Naive thymus-derived CD4-positive, alpha-beta T cell (primary cell): Measurements from ENCODE around the gene SRSF5. TPM values are rescaled to one million over a fixed set of nuclear protein-coding genes. Genes with fewer than 3 reads are reported as not detected.
"Not testable (repeated sequence)": the region's sequence is repeated elsewhere in the genome, so short reads cannot be mapped to it uniquely, and the experiment has no call there.

Experiments
- ATAC-seq: fragments of 150-1000 bp; cut with Tn5 transposase; 2 replicates; pipeline ENCODE4 v1.10.0; 2021; ENCODE audit warnings: mild to moderate bottlenecking, moderate library complexity
- CTCF ChIA-PET: fragments of 350-600 bp; sonication (Branson Sonifier 250); formaldehyde crosslinking; loops from one replicate; lab custom pipeline; 2021; ENCODE audit warnings: antibody characterized with exemption; lab: Charles Lee
- POLR2A ChIA-PET: fragments of 350-600 bp; sonication (Branson Sonifier 250); formaldehyde crosslinking; loops from one replicate; lab custom pipeline; 2021; ENCODE audit warnings: antibody characterized with exemption, inconsistent platforms; lab: Charles Lee
- DNase-seq, 9 donors: peaks; one replicate each; pipeline versions ENCODE4 v3.0.0 to v3.0.0-alpha.2; 2020 to 2022; ENCODE audit warnings: mixed read lengths in 1 of 9
- H3K27ac ChIP-seq: one replicate; pipeline ENCODE4 v1.7.0; 2013; ENCODE audit warnings: mild to moderate bottlenecking, low read depth, low read length, moderate library complexity
- H3K27me3 ChIP-seq, 2 donors: one replicate each; pipeline ENCODE4 v1.7.0; 2013; ENCODE audit warnings: low read length in 2 of 2, mild to moderate bottlenecking in 2 of 2, moderate library complexity in 2 of 2; ENCODE audit not compliant: control insufficient read depth in 2 of 2, insufficient read depth in 2 of 2
- H3K36me3 ChIP-seq, 3 experiments: 1 replicate in 2 of 3; 2 replicates in 1 of 3; pipeline ENCODE4 v1.7.0; 2013; ENCODE audit warnings: low read length in 3 of 3, mild to moderate bottlenecking in 3 of 3, moderate library complexity in 1 of 3; ENCODE audit not compliant: insufficient read depth in 3 of 3, control insufficient read depth in 2 of 3
- H3K4me1 ChIP-seq, 2 donors: one replicate each; pipeline ENCODE4 v1.7.0; 2013; ENCODE audit warnings: low read length in 2 of 2, mild to moderate bottlenecking in 2 of 2, moderate library complexity in 1 of 2; ENCODE audit not compliant: control insufficient read depth in 2 of 2, insufficient read depth in 2 of 2
- H3K4me3 ChIP-seq: 2 replicates; pipeline ENCODE4 v1.7.0; 2013; ENCODE audit warnings: mild to moderate bottlenecking, low read length
- H3K9me3 ChIP-seq, 3 experiments: 1 replicate in 2 of 3; 2 replicates in 1 of 3; pipeline ENCODE4 v1.7.0; 2013; ENCODE audit warnings: low read length in 3 of 3; ENCODE audit not compliant: control insufficient read depth in 2 of 3
- H3K27ac Mint-ChIP-seq, 9 donors: one replicate each; pipeline ENCODE4 v1.8.0; 2020 to 2022; ENCODE audit warnings: mixed read lengths in 9 of 9, mild to moderate bottlenecking in 8 of 9, moderate library complexity in 5 of 9, inconsistent platforms in 2 of 9
- H3K27me3 Mint-ChIP-seq, 5 donors: one replicate each; pipeline ENCODE4 v1.8.0; 2021 to 2022; ENCODE audit warnings: mixed read lengths in 5 of 5, mild to moderate bottlenecking in 1 of 5
- H3K36me3 Mint-ChIP-seq, 5 donors: one replicate each; pipeline ENCODE4 v1.8.0; 2020 to 2022; ENCODE audit warnings: mixed read lengths in 5 of 5, mild to moderate bottlenecking in 3 of 5, inconsistent platforms in 1 of 5
- H3K4me1 Mint-ChIP-seq, 7 donors: one replicate each; pipeline ENCODE4 v1.8.0; 2020 to 2022; ENCODE audit warnings: mixed read lengths in 7 of 7, mild to moderate bottlenecking in 3 of 7, inconsistent platforms in 1 of 7
- H3K4me3 Mint-ChIP-seq, 10 donors: one replicate each; pipeline ENCODE4 v1.8.0; 2020 to 2022; ENCODE audit warnings: mild to moderate bottlenecking in 10 of 10, mixed read lengths in 10 of 10, moderate library complexity in 6 of 10, inconsistent platforms in 2 of 10
- H3K9me3 Mint-ChIP-seq, 11 donors: one replicate each; pipeline ENCODE4 v1.8.0; 2020 to 2022; ENCODE audit warnings: mixed read lengths in 11 of 11, mild to moderate bottlenecking in 4 of 11, inconsistent platforms in 1 of 11, moderate library complexity in 1 of 11
- intact Hi-C, 2 donors: fragments of 100-400 bp; cut with micrococcal nuclease; formaldehyde crosslinking; loops; one replicate each; pipeline ENCODE4 v1.15.1; 2023
- polyA plus RNA-seq, 2 donors: library from polyadenylated mRNA; unstranded; fragments of 300-500 nt; fragmentation: Illumina TruSeq; gene quantifications; one replicate each; pipeline ENCODE4 v1.2.3, GENCODE V29; 2021
- total RNA-seq, 6 experiments: library from RNA in 5 of 6; stranded (reverse) in 5 of 6; gene quantifications; 1 replicate in 5 of 6; 2 replicates in 1 of 6; pipeline ENCODE4 v1.2.3 and lab custom pipeline; 2021 to 2026

The SRSF5 gene
- total RNA-seq (1,000 to 10,000 TPM in 4 of 5 experiments, 100 to 1,000 TPM in 1; 355 to 1,361 (median 1,191) TPM), polyA plus RNA-seq (1,000 to 10,000 TPM; 1,397 to 1,617 TPM), total RNA-seq (lab: John Stamatoyannopoulos, UW) (1,544 reads per million, percentile 100 among the genes with 10 or more reads in this experiment)

DNA sequence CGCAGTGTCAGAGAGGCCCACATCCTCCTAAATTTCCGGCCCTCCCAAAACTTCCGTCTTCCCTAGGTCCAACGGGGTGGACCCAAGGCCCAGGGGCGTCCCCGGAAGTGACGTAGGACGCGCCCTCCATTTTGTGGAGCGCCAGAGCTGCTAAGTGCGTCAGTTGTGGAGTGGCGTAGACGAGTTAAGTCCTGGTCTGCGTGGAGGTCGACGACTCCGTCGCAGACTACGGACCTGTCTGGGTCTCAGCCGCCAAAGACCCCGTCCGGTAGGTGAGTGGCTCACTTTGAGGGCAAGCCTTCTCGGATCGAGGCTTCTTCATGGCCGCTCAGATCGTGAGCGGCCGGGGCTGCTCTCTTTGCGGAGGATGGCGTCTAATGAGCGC is at the start of gene SRSF5:
Gene SRSF5, plus strand, starts transcription at position 159 of the 385 bp plus-strand sequence. CDS start 1,015 bp downstream, outside the sequence.
- ChIA-PET CTCF (interaction anchor here (0.5 to 1.5 kb wide), 5 partner anchors 9 to 191 kb away, joined by 3 to 8 read pairs (median 4); no protein-coding TSS in a partner anchor), POLR2A (interaction anchor here (0.7 to 5.0 kb wide), 27 partner anchors 8 to 798 kb away, joined by 3 to 62 read pairs (median 5); partner anchors contain the start of genes ERH, SLC39A9 and SUSD6)
- intact Hi-C loops = loop anchor here (1.0 to 10.0 kb wide), 13 partner anchors 40 to 1950 kb away; partner anchors contain the start of genes DCAF5 (in 2 of the 2), SUSD6 (in 2 of the 2), ZFP36L1 (in 2 of the 2) and ZFYVE26 (in 2 of the 2)
- peaks cover 0 to 4% (median 0%) of the 10 kb centered on the region in 5 donors for H3K27me3 Mint-ChIP-seq
- H3K4me1 Mint-ChIP-seq = peaks cover 49 to 86% (median 78%) of the 10 kb centered on the region in 7 donors
- peaks cover 0 to 4% (median 0%) of the 10 kb centered on the region in 3 experiments for H3K9me3 ChIP-seq
- ATAC-seq (peak; percentile 90), DNase-seq (peak; percentile 88 to 95 (median 93))
- peak within 1 kb of the TSS; percentile 100 for H3K27ac Mint-ChIP-seq
- H3K36me3 ChIP-seq = peaks cover 35 to 50% (median 40%) of the 10 kb centered on the region in 3 experiments
- peak within 1 kb of the TSS; percentile 94 to 100 (median 99) for H3K4me3 Mint-ChIP-seq
- H3K27me3 ChIP-seq = no peaks in the 10 kb centered on the region
- H3K4me3 ChIP-seq = peak within 1 kb of the TSS; percentile 100
- peaks cover 33 to 50% of the 10 kb centered on the region in 2 donors for H3K4me1 ChIP-seq
- peaks cover 0 to 12% (median 0%) of the 10 kb centered on the region in 11 donors for H3K9me3 Mint-ChIP-seq
- peaks cover 15 to 46% (median 40%) of the 10 kb centered on the region in 5 donors for H3K36me3 Mint-ChIP-seq
- peak within 1 kb of the TSS; percentile 100 for H3K27ac ChIP-seq

DNA sequence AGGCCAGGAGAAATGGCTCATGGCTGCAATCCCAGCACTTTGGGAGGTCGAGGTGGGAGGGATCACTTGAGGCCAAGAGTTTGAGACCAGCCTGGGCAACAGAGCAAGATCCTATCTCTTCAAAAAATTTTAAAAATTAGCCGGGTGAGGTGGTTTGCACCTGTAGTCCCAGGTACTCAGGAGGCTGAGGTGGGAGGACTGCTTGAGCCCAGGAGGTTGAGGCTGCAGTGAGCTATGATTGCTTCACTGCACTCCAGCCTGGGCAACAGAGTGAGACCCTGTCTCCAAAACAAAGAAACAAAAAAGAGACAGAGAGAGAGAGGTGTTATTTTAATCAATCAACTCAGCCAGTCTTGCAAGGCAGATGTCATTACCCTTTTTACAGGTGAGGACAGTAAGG is 48.3 kb upstream of the SRSF5 start:
- H3K4me3 Mint-ChIP-seq, H3K4me3 ChIP-seq, DNase-seq, ATAC-seq, H3K27ac ChIP-seq, H3K36me3 ChIP-seq, H3K27me3 Mint-ChIP-seq, H3K9me3 ChIP-seq, H3K9me3 Mint-ChIP-seq, H3K27me3 ChIP-seq, intact Hi-C loops: not testable (repeated sequence)
- H3K36me3 Mint-ChIP-seq = peaks cover 0 to 20% (median 4%) of the 10 kb centered on the region in 5 donors
- peak overlapping the region in 3 of 9 donors; percentile 2 to 64 (median 19) for H3K27ac Mint-ChIP-seq
- ChIA-PET CTCF (interaction anchor here (0.6 to 0.7 kb wide), 2 partner anchors 14 to 134 kb away, joined by 3 read pairs; no protein-coding TSS in a partner anchor), POLR2A (interaction anchor here (0.6 to 1.2 kb wide), 2 partner anchors 9 to 144 kb away, joined by 4 to 7 read pairs; partner anchors contain the start of gene CCDC177)
- peaks cover 13 to 55% (median 19%) of the 10 kb centered on the region in 7 donors for H3K4me1 Mint-ChIP-seq
- peaks cover 0 to 14% of the 10 kb centered on the region in 2 donors for H3K4me1 ChIP-seq

DNA sequence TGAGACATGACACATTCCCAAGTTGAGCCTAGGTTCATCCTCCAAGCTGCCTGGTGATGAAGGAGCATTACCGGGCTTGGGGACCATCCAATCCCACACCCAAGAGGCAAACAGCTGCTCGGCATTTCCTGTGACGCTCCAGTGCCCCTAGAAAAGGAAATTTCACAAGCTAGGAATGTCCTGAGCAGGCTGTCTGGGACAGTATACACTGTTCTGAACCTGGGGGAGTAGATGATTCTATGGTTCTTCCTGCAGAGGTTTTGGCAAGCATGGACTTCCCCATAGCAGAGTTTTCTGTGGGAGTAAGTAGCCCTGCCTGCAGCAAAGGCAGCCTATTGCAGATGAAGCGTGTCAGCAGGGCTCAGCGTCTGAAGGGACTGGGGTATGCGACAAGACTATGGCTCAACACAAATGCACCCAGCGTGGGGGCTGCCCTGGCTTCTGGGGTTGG is 47.4 kb upstream of the SRSF5 start:
- ChIA-PET CTCF (interaction anchor here (0.6 to 1.8 kb wide), 4 partner anchors 48 to 145 kb away, joined by 3 to 12 read pairs (median 4); no protein-coding TSS in a partner anchor), POLR2A (no interaction called here)
- DNase-seq = no peak
- no peaks in the 10 kb centered on the region for H3K27me3 ChIP-seq
- H3K4me1 ChIP-seq = peaks cover 0 to 14% of the 10 kb centered on the region in 2 donors
- no peaks in the 10 kb centered on the region for H3K9me3 ChIP-seq
- Mint-ChIP-seq H3K36me3 (peaks cover 0 to 19% (median 0%) of the 10 kb centered on the region in 5 donors), H3K9me3 (peaks cover 0 to 1% (median 0%) of the 10 kb centered on the region in 11 donors), H3K4me1 (peaks cover 13 to 46% (median 19%) of the 10 kb centered on the region in 7 donors), H3K27ac (peak overlapping the region in 1 of 9 donors; percentile 19), H3K4me3 (no peak overlapping the region), H3K27me3 (no peaks in the 10 kb centered on the region)
- intact Hi-C loops = no loop called here
- no peak overlapping the region for H3K27ac ChIP-seq
- H3K4me3 ChIP-seq = no peak overlapping the region
- peak; percentile 50 for ATAC-seq
- no peaks in the 10 kb centered on the region for H3K36me3 ChIP-seq

DNA sequence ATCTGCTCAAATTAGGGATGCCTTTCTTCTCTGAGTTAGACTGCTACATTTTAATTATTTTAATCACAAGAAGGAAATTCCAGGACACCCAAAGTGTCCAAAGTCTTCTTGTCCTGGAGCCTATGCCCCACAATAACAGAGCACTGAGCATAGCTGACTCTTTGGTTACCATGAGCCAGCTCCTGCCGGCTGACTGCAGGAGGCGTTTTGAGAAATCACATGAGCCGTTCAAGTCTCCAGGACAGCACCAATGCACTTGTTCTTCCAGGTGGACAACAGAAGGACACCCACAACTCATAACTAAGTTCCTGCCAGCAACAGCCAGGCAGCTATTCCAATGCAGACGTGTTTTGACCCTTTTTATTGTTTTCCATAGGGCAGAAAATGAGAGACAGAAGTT is 46.0 kb upstream of the SRSF5 start:
- ChIA-PET CTCF (interaction anchor here (1.1 to 1.4 kb wide), 2 partner anchors 17 to 51 kb away, joined by 3 read pairs; no protein-coding TSS in a partner anchor), POLR2A (interaction anchor here (1.1 kb wide), 1 partner anchor 11 kb away, joined by 5 read pairs; no protein-coding TSS in a partner anchor)
- ATAC-seq = no peak
- Mint-ChIP-seq H3K36me3 (peaks cover 0 to 11% (median 0%) of the 10 kb centered on the region in 5 donors), H3K4me1 (peaks cover 4 to 42% (median 15%) of the 10 kb centered on the region in 7 donors), H3K27me3 (no peaks in the 10 kb centered on the region), H3K9me3 (peaks cover 0 to 1% (median 0%) of the 10 kb centered on the region in 11 donors), H3K4me3 (no peak overlapping the region), H3K27ac (no peak overlapping the region)
- no peak overlapping the region for H3K27ac ChIP-seq
- intact Hi-C loops = no loop called here
- no peak overlapping the region for H3K4me3 ChIP-seq
- no peak for DNase-seq
- peaks cover 0 to 11% of the 10 kb centered on the region in 2 donors for H3K4me1 ChIP-seq
- no peaks in the 10 kb centered on the region for H3K27me3 ChIP-seq
- no peaks in the 10 kb centered on the region for H3K36me3 ChIP-seq
- no peaks in the 10 kb centered on the region for H3K9me3 ChIP-seq

DNA sequence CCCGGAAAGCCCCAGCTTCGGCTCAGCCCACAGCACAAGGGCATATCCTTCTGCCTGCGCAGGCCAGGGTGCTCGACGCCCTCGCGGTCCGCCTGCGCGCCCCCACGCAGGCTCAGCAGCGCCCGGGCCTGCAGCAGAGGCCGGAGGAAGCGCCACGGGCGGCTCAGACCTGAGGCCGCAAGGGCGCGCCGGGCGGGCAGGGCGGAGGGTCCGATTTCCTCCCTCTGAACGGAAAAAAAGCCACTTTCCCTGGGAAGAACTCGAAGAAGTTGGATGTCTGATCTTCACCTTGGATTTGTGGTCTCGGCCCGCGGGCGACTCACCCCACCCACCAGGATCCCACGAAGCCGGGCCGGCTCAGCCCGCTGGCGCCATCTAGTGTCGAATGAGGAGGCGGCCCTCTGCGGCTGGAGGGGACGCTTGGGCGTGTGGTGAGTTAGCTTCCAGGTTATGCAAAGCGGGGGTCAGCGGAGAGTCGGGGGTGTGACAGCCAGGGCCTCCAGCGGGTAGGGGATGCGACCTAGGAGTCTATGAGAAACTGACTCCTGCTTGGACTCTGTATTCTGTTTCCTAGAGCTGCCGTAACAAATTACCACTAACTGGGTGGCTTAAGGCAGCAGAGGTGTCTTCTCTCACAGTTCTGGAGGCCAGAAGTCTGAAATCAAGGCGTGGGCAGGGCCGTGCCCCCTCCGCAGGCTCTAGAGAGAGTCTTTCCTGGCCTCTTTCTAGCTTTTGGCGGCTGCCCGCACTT is 40.0 kb upstream of the SRSF5 start:
- H3K27ac Mint-ChIP-seq = peak overlapping the region in 6 of 9 donors; percentile 27 to 79 (median 57)
- Histone ChIP-seq H3K4me3 (peak overlapping the region; percentile 72), H3K4me1 (peaks cover 0 to 11% of the 10 kb centered on the region in 2 donors), H3K36me3 (no peaks in the 10 kb centered on the region), H3K27ac (peak overlapping the region; percentile 46), H3K27me3 (no peaks in the 10 kb centered on the region), H3K9me3 (no peaks in the 10 kb centered on the region)
- H3K4me1 Mint-ChIP-seq = peaks cover 0 to 36% (median 13%) of the 10 kb centered on the region in 7 donors
- intact Hi-C loops = loop anchor here (1.0 to 2.0 kb wide), 4 partner anchors 40 to 142 kb away; partner anchors contain the start of genes SUSD6 (in 2 of the 2) and SRSF5 (in 1 of the 2)
- H3K27me3 Mint-ChIP-seq = peaks cover 0 to under 1% (median 0%) of the 10 kb centered on the region in 5 donors
- peaks cover 0 to 1% (median 0%) of the 10 kb centered on the region in 11 donors for H3K9me3 Mint-ChIP-seq
- peaks cover 0 to under 1% (median 0%) of the 10 kb centered on the region in 5 donors for H3K36me3 Mint-ChIP-seq
- H3K4me3 Mint-ChIP-seq = peak overlapping the region; percentile 20 to 81 (median 58)
- ChIA-PET CTCF (interaction anchor here (0.6 to 3.5 kb wide), 12 partner anchors 18 to 206 kb away, joined by 3 to 38 read pairs (median 4); partner anchors contain the start of gene SRSF5), POLR2A (interaction anchor here (0.6 to 1.3 kb wide), 3 partner anchors 40 to 141 kb away, joined by 3 to 8 read pairs (median 3); no protein-coding TSS in a partner anchor)
- ATAC-seq (peak; percentile 94), DNase-seq (peak; percentile 56 to 88 (median 77))
